Calu3 (cell line): Measurements from ENCODE around the gene KIF5A. TPM values are rescaled to one million over a fixed set of nuclear protein-coding genes. Genes with fewer than 3 reads are reported as not detected.

Experiments
- BruUV-seq: library from RNA; stranded (reverse); fragments of 400-500 nt; replicated peaks from 2 replicates; lab custom pipeline; 2021; lab: Mats Ljungman, UMichigan
- CTCF ChIA-PET: fragments of 300-600 bp; sonication (Branson Sonifier 250); formaldehyde crosslinking; loops from one replicate; lab custom pipeline; 2022; ENCODE audit warnings: antibody characterized with exemption; lab: Charles Lee
- DNase-seq: peaks from one replicate; pipeline ENCODE4 v3.0.0; 2022
- H3K27ac Mint-ChIP-seq: one replicate; pipeline ENCODE4 v1.8.0; 2022; ENCODE audit warnings: mixed read lengths; ENCODE audit not compliant: unreplicated experiment
- H3K27me3 Mint-ChIP-seq: one replicate; pipeline ENCODE4 v1.8.0; 2022; ENCODE audit warnings: mixed read lengths; ENCODE audit not compliant: unreplicated experiment
- H3K36me3 Mint-ChIP-seq: one replicate; pipeline ENCODE4 v1.8.0; 2022; ENCODE audit warnings: mild to moderate bottlenecking, moderate library complexity, mixed read lengths; ENCODE audit not compliant: insufficient read depth, unreplicated experiment
- H3K4me1 Mint-ChIP-seq: one replicate; pipeline ENCODE4 v1.8.0; 2022; ENCODE audit warnings: mild to moderate bottlenecking, low read depth, mixed read lengths; ENCODE audit not compliant: unreplicated experiment
- H3K4me3 Mint-ChIP-seq: one replicate; pipeline ENCODE4 v1.8.0; 2022; ENCODE audit warnings: mild to moderate bottlenecking, low read depth, moderate library complexity, mixed read lengths; ENCODE audit not compliant: unreplicated experiment
- H3K9me3 Mint-ChIP-seq: one replicate; pipeline ENCODE4 v1.8.0; 2022; ENCODE audit warnings: low read depth, mixed read lengths; ENCODE audit not compliant: unreplicated experiment
- intact Hi-C: fragments of 100-400 bp; cut with micrococcal nuclease; formaldehyde crosslinking; loops from one replicate; pipeline ENCODE4 v1.10.0; 2022; ENCODE audit not compliant: unreplicated experiment
- total RNA-seq: library from RNA; stranded (reverse); gene quantifications from 2 replicates; pipeline ENCODE4 v1.2.3, GENCODE V29; 2022
- TF ChIP-seq, protein P1 (sequence below): fragments of 200-600 bp; IDR thresholded peaks from one replicate; pipeline ENCODE4 v1.8.0; 2022; ENCODE audit warnings: antibody characterized with exemption; ENCODE audit not compliant: unreplicated experiment

KIF5A gene
- total RNA-seq, 1 experiment from 2014 or later = not detected

DNA sequence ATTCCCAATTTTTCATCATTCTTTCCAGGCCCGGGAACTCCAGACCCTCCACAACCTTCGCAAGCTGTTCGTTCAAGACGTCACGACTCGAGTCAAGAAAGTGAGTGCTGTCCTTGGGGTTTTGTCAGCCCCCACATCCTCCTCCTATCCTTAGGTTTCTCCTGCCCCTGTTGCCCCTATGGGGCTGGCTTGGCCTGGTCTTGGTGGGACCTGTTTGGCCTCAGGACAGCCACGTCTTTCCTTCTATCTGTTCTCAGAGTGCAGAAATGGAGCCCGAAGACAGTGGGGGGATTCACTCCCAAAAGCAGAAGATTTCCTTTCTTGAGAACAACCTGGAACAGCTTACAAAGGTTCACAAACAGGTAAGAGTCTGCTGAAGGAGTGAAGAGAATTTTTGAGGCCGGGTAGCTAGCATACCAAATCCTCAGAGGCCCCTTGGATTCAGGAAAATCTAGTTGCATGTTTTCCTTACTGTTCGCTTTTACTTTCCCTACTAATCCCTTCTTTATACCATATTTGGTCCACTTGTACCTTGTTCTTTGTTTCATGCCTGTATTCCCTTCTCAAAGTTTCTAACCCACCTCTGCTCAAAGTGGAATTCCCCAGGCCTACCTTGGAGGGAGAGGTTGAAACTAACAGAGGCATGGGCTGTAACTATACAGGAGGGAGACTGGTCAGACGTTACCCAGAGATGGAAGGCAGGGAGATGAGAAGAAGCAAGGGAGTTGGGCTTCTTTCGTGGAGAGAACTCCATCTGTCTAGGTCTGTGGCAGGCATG is 28.3 kb downstream of the KIF5A start:
- DNase-seq = no peak
- intact Hi-C loops = no loop called here

DNA sequence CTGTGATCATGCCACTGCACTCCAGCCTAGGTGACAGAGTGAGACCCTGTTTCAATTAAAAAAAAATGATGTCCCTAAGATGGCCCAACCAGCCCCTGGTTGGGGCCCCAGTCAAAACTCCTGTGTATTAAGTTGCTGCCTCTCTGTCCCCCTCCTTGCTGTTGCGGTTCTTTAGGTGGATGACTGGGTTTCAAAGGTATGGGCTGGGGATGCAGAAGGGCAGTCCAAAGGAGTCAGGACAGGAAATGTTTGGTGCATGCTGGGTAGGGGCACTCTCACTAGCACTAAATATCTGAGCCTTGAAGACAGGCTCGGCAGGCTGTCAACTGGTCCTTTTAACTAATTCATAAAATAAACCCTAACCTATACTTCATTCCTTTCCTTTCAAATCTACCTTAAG is 29.2 kb downstream of the KIF5A start:
- intact Hi-C loops = no loop called here
- peaks cover 15% of the 10 kb centered on the region for H3K4me1 Mint-ChIP-seq
- TF ChIP-seq, protein P1, sequence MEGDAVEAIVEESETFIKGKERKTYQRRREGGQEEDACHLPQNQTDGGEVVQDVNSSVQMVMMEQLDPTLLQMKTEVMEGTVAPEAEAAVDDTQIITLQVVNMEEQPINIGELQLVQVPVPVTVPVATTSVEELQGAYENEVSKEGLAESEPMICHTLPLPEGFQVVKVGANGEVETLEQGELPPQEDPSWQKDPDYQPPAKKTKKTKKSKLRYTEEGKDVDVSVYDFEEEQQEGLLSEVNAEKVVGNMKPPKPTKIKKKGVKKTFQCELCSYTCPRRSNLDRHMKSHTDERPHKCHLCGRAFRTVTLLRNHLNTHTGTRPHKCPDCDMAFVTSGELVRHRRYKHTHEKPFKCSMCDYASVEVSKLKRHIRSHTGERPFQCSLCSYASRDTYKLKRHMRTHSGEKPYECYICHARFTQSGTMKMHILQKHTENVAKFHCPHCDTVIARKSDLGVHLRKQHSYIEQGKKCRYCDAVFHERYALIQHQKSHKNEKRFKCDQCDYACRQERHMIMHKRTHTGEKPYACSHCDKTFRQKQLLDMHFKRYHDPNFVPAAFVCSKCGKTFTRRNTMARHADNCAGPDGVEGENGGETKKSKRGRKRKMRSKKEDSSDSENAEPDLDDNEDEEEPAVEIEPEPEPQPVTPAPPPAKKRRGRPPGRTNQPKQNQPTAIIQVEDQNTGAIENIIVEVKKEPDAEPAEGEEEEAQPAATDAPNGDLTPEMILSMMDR = no peak
- BruUV-seq = no TSS peak
- no peak overlapping the region for H3K27ac Mint-ChIP-seq
- no peaks in the 10 kb centered on the region for H3K36me3 Mint-ChIP-seq
- no peaks in the 10 kb centered on the region for H3K9me3 Mint-ChIP-seq
- peaks cover 48% of the 10 kb centered on the region for H3K27me3 Mint-ChIP-seq
- DNase-seq = no peak
- no peak overlapping the region for H3K4me3 Mint-ChIP-seq
- CTCF ChIA-PET = interaction anchor here (0.6 kb wide), 1 partner anchor 33 kb away, joined by 3 read pairs; the partner anchor contains the start of gene DCTN2

More for the DNA sequence above, 28.3 kb downstream of the KIF5A start:
- H3K27me3 Mint-ChIP-seq = peaks cover 48% of the 10 kb centered on the region
- TF ChIP-seq, protein P1 = no peak
- CTCF ChIA-PET = no interaction called here
- H3K27ac Mint-ChIP-seq = no peak overlapping the region
- H3K4me1 Mint-ChIP-seq = peaks cover 12% of the 10 kb centered on the region
- H3K36me3 Mint-ChIP-seq = no peaks in the 10 kb centered on the region
- H3K9me3 Mint-ChIP-seq = no peaks in the 10 kb centered on the region
- H3K4me3 Mint-ChIP-seq = no peak overlapping the region
- no TSS peak for BruUV-seq

DNA sequence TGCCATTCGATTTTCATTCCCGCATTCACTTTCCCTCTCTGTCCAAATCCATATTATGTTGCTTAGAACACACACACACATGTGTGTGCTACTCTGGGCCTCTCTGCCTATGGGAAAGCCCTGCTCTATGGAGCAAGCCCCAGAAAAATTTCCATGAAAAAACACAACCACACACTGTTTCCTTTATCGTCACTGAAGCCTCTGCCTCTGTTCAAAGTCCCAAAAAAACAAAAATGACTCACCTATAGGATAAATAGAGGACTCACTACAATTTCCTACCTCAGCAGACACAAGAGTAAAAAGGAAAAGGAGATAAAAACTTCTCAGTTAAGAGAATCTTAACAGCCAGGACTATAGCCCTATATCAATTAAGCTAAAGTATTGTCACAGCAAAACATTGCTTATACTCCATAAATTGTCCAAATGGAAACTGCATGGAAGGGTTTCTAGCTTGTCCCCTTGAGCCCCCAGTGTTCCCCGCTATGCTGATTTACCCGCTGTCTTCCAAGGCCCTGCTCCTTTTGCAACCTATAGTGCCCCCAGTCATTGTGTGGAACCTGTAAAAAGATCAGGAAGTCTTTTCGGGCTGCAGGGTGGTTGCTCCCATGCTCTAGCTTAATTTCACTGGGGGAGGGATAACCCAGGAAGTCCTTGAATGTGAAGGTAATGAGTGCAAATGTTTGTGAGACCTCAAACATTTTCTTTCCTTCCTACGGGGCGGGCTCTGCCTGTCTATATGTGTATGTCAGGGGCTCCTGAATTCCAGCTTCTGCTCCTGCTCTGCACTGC is 30.0 kb downstream of the KIF5A start:
- CTCF ChIA-PET = no interaction called here
- Mint-ChIP-seq H3K9me3 (no peaks in the 10 kb centered on the region), H3K27me3 (peaks cover 46% of the 10 kb centered on the region), H3K36me3 (no peaks in the 10 kb centered on the region), H3K4me3 (no peak overlapping the region), H3K4me1 (peaks cover 15% of the 10 kb centered on the region), H3K27ac (no peak overlapping the region)
- no TSS peak for BruUV-seq
- TF ChIP-seq, protein P1 = no peak
- intact Hi-C loops = loop anchor here (5.0 kb wide), 1 partner anchor 112 kb away; the partner anchor contains the start of gene OS9
- no peak for DNase-seq

DNA sequence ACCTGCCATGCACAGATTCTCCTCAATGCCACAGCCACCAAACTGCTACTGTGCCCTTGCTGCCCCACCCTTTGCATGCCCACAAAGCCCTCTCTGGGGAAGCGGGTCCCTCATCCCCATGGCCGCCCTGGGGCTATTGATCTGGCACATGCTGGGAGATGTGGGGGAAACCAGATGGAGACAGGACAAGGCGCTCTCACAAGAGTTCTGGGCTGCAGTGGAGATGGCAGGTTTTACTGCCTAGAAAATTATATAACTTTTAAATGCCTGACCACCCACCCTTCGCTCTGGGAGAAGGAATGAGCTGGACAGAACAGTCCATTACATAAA is 30.6 kb downstream of the KIF5A start:
- DNase-seq = no peak
- CTCF ChIA-PET = no interaction called here
- Mint-ChIP-seq H3K4me1 (peaks cover 15% of the 10 kb centered on the region), H3K4me3 (no peak overlapping the region), H3K9me3 (no peaks in the 10 kb centered on the region), H3K27ac (no peak overlapping the region), H3K36me3 (no peaks in the 10 kb centered on the region), H3K27me3 (peaks cover 40% of the 10 kb centered on the region)
- BruUV-seq = no TSS peak
- intact Hi-C loops = loop anchor here (5.0 kb wide), 1 partner anchor 112 kb away; the partner anchor contains the start of gene OS9
- TF ChIP-seq, protein P1 = no peak
